HG03108 (cell line): Measurements from ENCODE around the gene GABRB2.

Experiments used
- ATAC-seq: cut with Tn5 transposase; IDR thresholded peaks from one replicate; pipeline ENCODE4 v1.9.1; 2021; ENCODE audit warnings: moderate library complexity; ENCODE audit not compliant: unreplicated experiment

GABRB2 gene

GRCh38 chr5:161391724-161392123 lies 154.8 kb downstream of the GABRB2 start:
- ATAC-seq, result no peak

DNA sequence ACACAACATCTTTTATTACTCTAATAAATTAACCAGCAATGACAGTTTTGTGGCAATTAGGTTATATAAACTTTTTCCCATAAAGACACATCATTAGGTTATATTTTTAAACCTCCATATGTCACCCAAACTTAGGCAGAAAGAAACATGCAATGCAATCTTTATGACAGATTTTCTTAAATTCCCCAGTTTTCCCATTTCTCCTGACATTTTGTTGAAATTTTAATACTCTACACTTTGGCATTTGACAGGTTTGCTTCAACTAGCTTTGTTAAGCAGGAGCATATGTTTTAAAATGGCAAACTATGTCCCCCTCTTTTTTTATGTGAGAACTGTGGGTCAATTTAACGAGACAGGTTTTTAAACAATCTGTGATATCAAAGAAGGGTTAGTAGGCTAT lies 155.5 kb downstream of the GABRB2 start:
- ATAC-seq, result no peak

DNA sequence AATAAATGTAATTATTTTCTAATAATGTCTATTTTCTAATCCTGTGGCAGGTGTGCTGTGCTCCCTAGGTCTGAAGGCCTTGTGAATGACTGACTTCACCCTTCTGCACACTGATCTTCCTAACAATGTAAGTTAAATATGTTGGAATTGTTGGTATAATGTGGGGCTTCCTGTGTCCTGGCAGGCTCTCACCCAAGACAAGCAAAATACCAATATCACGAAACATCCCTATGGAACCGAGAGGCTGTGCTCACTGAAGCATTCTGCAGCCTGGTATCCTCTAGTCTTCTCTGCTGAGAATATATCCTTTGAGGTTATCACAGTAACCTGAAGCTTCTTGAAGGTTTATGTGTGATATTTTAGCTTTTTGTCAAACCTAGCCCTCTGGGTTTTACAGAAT lies 159.4 kb downstream of the GABRB2 start:
- no peak for ATAC-seq

- ATAC-seq, result no peak
These were observed 161.5 kb downstream of the GABRB2 start for GRCh38 chr5:161385027-161385426.

DNA sequence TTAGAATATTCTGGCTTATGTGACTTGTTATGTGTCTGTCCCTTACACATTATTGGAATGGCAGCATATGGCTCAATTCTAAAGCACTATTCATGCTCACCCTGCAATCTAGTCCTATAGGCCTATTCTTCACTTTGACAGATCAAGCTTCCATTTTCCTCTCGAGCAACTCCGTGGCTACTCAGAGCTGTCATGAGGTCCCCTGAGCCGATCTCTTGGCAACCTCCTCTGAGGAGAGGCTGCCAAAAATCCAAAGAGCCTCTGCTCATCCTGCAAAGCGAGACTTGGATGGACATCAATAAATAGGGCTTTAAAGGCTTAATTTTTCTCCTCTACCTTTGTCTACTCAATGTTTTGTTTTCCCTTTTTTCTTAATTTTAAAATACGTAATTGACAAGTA lies 163.8 kb downstream of the GABRB2 start:
- no peak for ATAC-seq

DNA sequence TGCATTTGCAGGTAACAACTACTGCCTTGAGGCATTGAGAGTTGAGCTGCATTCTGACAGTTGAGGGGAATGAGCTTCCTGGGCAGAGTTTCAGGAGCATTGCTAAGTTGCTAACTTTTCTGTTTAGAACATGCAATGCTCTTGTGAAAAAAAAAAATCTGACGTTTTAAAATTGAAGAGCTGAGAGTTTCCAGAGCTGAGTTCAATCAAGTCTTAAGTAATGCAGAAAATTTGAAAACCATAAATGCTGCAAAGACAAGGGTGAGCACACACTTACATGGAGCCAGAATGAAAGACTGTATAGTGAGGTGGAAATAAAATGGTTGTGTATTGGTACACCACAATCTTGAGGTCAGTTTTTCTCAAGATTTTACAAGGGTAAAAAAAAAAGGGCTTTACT lies 166.0 kb downstream of the GABRB2 start:
- no peak for ATAC-seq

GRCh38 chr5:161378701-161379100 lies 167.8 kb downstream of the GABRB2 start:
- ATAC-seq, result no peak

GRCh38 chr5:161376034-161376433 lies 170.5 kb downstream of the GABRB2 start:
- ATAC-seq, result no peak

GRCh38 chr5:161373345-161373707 lies 173.2 kb downstream of the GABRB2 start:
- no peak for ATAC-seq

GRCh38 chr5:161372682-161373344 lies 173.7 kb downstream of the GABRB2 start:
- ATAC-seq, result no peak

- ATAC-seq, result no peak
These were observed 177.5 kb downstream of the GABRB2 start for GRCh38 chr5:161369022-161369421.

DNA sequence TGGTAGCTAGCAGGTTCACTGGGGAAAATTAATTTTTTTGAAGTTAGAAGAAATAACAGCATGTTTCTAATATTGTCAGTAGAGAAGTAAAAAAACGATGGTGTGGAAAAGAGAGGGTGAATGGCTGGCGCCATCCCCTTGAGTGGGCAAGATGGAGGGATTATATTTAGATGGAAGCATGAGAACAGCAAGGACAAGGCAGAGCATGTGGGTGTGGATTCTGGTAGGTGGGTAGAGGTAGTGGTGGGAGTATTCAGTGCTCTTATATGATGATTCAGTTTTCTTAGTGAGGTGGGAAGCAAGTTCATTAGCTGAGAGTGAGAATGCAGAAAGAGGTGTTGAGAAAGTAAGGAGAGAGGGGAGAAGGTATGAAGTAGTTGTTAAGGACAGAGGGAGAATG lies 188.1 kb downstream of the GABRB2 start:
- ATAC-seq, result no peak

DNA sequence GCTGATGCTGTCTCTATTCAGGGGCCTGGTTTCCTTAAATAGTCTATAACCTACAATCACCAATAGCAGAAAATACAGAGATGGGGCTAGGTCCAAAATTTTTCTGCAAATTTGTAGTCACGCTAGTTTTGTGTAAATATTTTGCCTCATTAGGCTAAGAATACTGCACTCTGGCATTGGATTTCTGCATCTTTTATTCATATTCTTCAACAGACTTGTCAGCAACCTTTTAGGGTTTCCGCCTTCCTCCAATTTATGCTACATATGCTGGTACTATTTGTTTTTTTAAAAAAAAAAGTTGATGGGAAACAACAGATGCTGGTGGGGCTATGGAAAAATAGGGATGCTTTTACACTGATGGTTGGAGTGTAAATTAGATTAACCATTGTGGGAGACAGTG lies 202.3 kb downstream of the GABRB2 start:
- no peak for ATAC-seq

GRCh38 chr5:161342886-161343285 lies 203.6 kb downstream of the GABRB2 start:
- no peak for ATAC-seq

DNA sequence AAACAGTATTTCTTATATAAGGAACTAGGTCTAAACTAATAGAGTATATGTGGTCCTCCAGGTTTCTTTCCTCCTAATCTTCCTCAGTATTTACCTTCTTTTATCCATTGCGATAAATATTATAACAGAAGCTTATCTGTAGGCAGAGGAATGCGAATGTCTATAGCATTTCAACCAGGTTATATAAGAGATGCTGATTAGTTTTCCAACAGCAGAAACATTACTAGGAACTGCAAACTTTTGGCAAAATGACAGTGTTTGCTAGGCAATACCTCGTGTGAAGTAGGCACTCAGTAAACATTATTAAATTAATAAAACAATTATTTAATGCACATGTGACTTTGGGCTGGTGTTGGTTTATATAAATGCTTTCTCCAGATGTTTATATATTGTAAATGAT lies 206.5 kb downstream of the GABRB2 start:
- no peak for ATAC-seq

GRCh38 chr5:161333194-161333880 lies 213.2 kb downstream of the GABRB2 start:
- ATAC-seq, result no peak

DNA sequence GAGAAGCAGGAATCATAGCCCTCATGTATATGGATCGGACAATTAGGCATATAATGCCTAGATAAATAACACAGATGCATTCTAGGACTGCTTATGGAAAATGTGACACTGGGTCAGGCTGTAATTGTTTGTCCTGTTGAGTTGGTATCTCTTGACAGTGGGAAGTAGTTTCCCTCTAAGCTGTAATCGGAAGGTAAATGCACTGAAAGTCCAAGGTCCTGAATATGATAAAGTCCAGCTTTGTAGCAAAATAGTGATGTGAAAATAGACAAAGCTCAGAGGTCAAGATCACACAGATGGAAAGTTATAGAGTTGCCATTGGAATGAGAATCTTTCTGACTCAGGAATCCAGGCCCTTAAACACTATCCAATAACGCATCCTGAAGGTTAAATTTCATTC lies 214.2 kb downstream of the GABRB2 start:
- no peak for ATAC-seq

DNA sequence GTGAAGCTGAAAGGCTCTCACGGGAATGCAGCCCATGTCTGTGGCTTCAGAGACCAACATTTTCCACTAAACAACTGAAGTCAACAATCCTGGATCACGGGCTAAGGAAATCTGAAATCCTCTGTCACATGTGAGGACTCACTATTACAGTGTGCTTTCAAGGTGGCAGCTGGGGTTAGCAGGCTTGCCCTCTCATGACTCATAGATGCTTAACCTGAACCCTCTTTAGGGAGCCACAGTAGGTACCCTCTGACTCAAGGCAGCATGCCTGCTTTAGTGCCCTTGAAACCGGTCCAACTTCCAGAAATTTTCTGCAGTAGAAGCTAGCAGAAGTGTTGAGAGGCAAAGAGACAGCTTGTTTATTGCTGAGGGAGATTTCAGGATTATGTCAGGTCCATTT lies 232.5 kb downstream of the GABRB2 start:
- ATAC-seq, result no peak

GRCh38 chr5:161312882-161313281 lies 233.6 kb downstream of the GABRB2 start:
- ATAC-seq, result no peak

GRCh38 chr5:161311965-161312364 lies 234.6 kb downstream of the GABRB2 start:
- peak; percentile 40 for ATAC-seq

DNA sequence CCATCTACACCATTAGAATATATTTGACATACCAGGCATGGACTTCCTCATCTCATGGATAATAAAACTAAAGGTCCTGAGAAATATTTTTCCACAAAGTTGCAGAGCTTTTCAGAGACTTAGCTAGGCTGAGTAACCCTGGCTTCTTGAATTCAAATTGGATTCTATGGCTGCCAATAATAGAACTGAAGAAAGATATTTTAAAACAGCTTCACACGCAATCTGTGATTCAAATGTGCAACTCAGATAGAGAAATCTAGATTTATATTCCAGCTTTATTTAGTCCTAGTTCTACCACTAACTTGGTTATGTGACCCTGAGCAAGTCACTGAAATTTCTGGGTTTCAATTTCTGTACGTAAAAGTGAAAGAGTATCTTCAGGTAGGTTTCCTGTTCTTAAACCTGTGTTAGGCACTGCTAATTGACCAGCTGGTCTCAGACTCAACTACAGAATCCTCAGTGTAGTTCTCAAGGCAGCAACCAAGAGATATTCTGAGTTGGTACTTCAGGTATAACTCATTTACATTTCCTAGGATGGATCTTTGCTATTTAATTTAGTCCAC lies 235.3 kb downstream of the GABRB2 start:
- ATAC-seq, result peak; percentile 90

GRCh38 chr5:161306351-161306995 lies 240.1 kb downstream of the GABRB2 start:
- no peak for ATAC-seq
